DMS79 (cell line): Measurements from ENCODE around the gene PLCG1.
"Not testable (repeated sequence)": the region's sequence is repeated elsewhere in the genome, so short reads cannot be mapped to it uniquely, and the experiment has no call there.

ENCODE experiments used
- DNase-seq: peaks from one replicate; lab custom pipeline; 2025; lab: John Stamatoyannopoulos, UW

The PLCG1 gene

GRCh38 chr20:41136680-41137613 is at the start of gene PLCG1:
PLCG1 (plus strand) TSS chr20:41137543; CDS start chr20:41137642, 99 bp downstream.
- DNase-seq, result no peak

GRCh38 chr20:41087777-41088176 is 49.6 kb upstream of the PLCG1 start:
- peak; percentile 9 for DNase-seq

GRCh38 chr20:41089555-41089954 is 47.8 kb upstream of the PLCG1 start:
- DNase-seq, result no peak

- DNase-seq, result no peak
Observed at GRCh38 chr20:41091927-41092326, 45.4 kb upstream of the PLCG1 start.

GRCh38 chr20:41094353-41095055 is 42.8 kb upstream of the PLCG1 start:
- no peak for DNase-seq

- DNase-seq, result no peak
Observed at GRCh38 chr20:41095110-41095969, 42.0 kb upstream of the PLCG1 start.

- no peak for DNase-seq
Observed at GRCh38 chr20:41098703-41099250, 38.6 kb upstream of the PLCG1 start.

GRCh38 chr20:41100001-41100480 is 37.3 kb upstream of the PLCG1 start:
- DNase-seq, result no peak

GRCh38 chr20:41101660-41102059 is 35.7 kb upstream of the PLCG1 start:
- DNase-seq, result no peak

GRCh38 chr20:41108531-41108930 is 28.8 kb upstream of the PLCG1 start:
- no peak for DNase-seq

GRCh38 chr20:41110012-41110411 is 27.3 kb upstream of the PLCG1 start:
- DNase-seq, result no peak

- DNase-seq, result no peak
Observed at GRCh38 chr20:41110930-41111577, 26.3 kb upstream of the PLCG1 start.

- DNase-seq, result no peak
Observed at GRCh38 chr20:41111578-41111951, 25.8 kb upstream of the PLCG1 start.

- DNase-seq, result no peak
Observed at GRCh38 chr20:41116282-41116956, 20.9 kb upstream of the PLCG1 start.

GRCh38 chr20:41118159-41118558 is 19.2 kb upstream of the PLCG1 start:
- not testable (repeated sequence) for DNase-seq

- DNase-seq, result no peak
Observed at GRCh38 chr20:41118632-41119031, 18.7 kb upstream of the PLCG1 start.

GRCh38 chr20:41119614-41120561 is 17.5 kb upstream of the PLCG1 start:
- DNase-seq, result no peak

- DNase-seq, result no peak
Observed at GRCh38 chr20:41121399-41121798, 15.9 kb upstream of the PLCG1 start.

- no peak for DNase-seq
Observed at GRCh38 chr20:41123631-41124030, 13.7 kb upstream of the PLCG1 start.
